HG03159 (cell line): Measurements from ENCODE around the gene FEZF2.

Experiments
- ATAC-seq: cut with Tn5 transposase; IDR thresholded peaks from one replicate; pipeline ENCODE4 v1.9.1; 2021; ENCODE audit warnings: mild to moderate bottlenecking, moderate library complexity; ENCODE audit not compliant: unreplicated experiment

Gene FEZF2

DNA sequence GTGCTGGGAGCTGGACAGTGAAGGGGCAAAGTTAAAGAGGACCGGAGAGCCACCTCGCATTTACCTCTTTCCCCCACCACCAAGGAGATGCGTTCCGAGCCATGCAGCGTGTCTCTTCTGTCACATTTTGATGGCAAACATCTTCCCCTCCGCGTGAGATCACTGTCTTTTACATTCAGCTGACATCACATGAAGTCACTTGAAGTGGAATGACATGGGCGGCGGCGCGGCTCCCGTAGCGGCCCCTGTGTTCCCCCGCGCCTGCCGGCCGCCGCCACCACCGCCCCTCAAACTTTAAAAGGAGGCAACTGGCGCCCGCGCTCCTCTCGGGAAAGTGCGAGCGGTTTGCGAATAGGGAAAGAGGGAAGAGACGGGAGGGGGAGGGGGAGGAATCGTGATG lies at the start of gene FEZF2:
Gene FEZF2, minus strand, starts transcription at position 336 of the 400 bp plus-strand sequence. CDS start 682 bp downstream, outside the sequence.
- no peak for ATAC-seq

- ATAC-seq: no peak
These were observed 47.9 kb upstream of the FEZF2 start for GRCh38 chr3:62421207-62421606.

DNA sequence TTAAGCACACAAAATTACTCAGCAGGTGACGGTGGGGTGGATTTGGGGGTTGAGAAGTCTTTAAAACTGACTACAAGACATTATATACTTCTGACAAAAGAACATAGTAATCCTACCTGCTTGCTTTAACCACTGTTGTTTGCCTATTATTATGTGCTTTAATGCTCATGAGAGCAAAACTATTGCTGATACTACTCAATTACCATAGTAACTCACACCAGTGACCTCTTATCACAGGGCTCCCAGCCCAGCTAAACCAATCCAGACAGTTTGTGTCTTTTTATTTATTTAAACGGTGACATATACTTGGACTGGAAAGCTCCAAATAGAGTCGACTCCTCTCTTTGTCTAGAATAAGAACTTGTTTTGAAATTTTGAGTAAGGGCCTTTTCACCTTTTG lies 42.8 kb upstream of the FEZF2 start:
- no peak for ATAC-seq

DNA sequence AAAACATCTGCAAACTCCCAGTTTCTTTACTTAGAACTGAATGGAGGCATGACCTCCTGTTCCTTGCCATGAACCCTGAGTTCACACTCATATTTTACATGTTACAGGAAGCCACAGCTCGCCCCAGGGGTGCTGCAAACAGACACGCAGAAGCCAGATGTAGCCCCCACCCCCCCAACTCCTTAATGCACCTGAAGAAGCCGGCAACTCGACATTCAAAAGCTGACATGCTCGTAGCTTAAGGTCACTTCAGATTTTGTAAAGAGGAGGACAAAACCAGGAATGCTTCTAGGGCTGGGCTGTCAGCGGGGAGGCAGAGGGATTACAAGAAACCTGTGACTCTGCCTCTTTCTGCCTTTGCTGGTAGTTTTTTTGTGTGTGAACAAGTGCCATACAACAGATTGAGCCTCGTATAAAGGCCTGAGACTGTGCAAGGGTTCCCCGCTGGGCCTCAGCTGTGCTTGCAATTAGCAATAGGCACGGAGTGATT lies 42.0 kb upstream of the FEZF2 start:
- ATAC-seq: no peak

DNA sequence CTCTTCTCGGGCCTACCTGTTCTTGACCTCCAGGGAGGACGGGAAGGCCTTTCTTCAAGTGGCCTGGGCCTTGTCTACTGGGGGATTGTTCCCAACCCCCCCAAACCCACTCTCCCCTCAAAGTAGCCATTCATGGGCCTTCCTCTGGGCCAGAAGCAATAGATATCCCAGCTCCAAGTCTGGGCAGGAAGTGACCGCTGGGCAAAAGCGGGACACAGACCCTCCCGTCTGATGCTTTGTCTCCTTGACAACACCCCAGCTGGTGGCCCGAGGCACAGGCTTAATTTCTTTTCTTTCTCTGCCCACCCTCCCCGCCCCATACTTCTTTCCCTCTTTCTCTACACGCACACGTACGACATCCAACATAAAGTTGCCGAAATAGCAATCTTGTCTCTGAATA lies 41.4 kb upstream of the FEZF2 start:
- no peak for ATAC-seq

GRCh38 chr3:62413687-62414086 lies 40.3 kb upstream of the FEZF2 start:
- ATAC-seq: no peak

DNA sequence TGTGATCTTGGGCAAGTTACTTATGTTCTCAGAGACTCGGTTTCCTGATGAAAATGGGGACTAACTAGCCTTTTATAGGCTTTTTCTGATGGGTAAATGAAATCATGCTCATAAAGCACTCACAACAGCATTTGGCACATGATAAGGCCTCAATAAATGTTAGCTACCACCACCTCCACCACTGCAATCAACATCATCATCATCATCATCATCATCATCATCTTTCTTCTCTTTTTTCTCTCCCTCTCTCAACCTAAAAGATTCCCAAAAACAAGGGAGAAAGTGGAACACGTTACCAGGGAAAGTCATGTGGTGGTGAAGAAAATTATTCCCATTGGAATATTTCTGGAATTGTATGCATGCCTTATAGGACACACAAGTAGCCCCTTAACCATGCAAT lies 33.6 kb upstream of the FEZF2 start:
- ATAC-seq: no peak

DNA sequence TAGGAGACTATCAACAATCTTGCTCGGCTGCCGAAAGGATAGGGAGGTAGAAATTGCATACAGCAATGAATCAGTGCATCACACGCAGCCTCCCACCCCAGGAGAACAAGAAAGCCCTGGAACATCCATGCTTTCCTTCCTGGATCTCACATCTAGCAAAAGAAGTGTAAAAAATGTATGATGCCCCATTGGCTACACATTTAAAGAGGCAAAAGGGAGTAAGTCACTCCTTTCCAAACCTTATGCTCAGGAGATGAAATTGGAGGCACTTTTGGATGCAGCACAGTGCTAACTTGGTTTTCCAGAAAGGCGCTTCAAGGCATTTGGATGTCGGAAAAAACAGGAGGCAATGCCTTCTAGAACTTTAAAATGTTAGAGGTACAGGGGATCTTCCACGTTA lies 32.2 kb upstream of the FEZF2 start:
- no peak for ATAC-seq

- ATAC-seq: no peak
These were observed 31.8 kb upstream of the FEZF2 start for GRCh38 chr3:62405135-62405534.

GRCh38 chr3:62404321-62404720 lies 31.0 kb upstream of the FEZF2 start:
- ATAC-seq: no peak

DNA sequence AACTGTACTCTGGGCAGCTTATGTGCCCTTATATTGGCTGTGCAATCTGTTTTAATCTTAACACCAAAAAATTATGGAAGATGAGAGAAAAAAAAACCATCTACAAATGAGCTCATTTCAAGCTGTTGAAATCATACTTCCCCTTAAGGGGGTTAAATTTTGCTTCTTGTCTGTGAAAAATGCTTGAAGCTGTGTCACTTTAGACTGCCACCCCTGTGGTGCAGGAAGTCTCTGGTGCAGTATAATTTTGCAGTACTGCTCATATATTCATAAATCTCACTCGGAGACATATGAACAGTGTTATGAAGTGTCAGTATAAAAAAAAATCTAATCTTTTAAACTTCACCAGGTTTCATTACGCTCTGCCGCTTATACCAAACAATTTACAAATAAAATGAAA lies 30.4 kb upstream of the FEZF2 start:
- ATAC-seq: no peak

- ATAC-seq: no peak
These were observed 19.4 kb upstream of the FEZF2 start for GRCh38 chr3:62392626-62393292.

DNA sequence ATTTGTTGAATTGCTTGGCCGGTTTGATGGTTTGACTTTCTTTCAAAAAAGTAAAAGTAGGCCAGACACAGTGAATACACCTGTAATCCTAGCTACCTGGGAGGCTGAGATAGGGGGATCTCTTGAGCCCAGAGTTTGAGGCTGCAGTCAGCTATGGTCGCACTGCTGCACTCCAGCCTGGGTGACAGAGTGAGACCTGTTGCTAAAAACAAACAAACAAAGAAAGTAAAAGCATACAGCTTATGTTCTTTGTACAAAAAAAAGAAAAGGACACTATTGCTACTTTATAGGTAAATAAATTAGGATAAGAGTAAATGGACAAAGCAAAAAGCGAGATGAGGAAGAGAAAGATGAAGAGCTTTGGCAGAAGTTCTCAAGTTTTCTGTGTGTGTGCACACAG lies 13.9 kb upstream of the FEZF2 start:
- ATAC-seq: no peak

DNA sequence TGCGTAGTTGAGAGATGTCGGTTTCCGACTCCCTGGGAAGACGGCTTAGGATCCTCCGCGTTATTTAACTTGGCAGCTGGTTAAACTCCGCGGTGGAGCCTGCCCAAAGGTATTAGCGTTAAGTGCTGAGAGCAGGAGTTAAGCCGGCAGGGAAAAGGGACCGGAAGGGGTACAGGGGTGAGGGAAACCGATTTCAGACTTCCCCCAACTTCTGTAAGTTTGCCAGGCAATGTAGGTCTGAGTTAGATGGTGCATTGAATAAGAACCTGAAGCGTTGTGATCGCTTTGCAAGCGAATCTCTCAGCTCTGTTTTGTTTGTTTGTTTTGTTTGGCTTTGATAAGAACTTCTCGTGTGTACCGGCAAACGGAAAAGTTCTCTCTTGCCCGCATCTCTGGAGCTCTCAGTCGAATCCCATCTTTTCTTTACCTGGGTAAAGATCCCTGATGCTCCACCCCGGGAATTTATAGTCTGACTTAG lies 6.0 kb upstream of the FEZF2 start:
- no peak for ATAC-seq

DNA sequence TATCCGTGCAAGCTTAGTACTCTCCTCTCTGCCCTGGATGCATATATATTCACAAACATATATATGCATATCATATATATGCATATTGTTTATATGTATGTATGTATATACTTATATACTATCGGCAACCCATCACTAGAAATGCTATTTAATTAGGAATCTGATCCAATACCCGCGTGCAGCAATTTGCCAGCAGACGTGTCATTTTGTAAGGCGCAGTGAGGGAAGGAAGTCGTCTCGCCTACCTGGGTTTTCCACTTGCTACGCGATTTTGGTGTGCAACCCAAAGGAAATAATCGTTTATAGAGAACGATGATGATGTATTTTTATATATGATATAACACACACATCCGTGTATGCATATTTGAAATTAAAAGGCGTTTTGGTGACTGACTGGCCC lies 5.6 kb upstream of the FEZF2 start:
- no peak for ATAC-seq

- no peak for ATAC-seq
These were observed 5.0 kb upstream of the FEZF2 start for GRCh38 chr3:62378311-62378789.

GRCh38 chr3:62376906-62377877 lies 3.8 kb upstream of the FEZF2 start:
- no peak for ATAC-seq

- no peak for ATAC-seq
These were observed 3.0 kb upstream of the FEZF2 start for GRCh38 chr3:62376454-62376720.

DNA sequence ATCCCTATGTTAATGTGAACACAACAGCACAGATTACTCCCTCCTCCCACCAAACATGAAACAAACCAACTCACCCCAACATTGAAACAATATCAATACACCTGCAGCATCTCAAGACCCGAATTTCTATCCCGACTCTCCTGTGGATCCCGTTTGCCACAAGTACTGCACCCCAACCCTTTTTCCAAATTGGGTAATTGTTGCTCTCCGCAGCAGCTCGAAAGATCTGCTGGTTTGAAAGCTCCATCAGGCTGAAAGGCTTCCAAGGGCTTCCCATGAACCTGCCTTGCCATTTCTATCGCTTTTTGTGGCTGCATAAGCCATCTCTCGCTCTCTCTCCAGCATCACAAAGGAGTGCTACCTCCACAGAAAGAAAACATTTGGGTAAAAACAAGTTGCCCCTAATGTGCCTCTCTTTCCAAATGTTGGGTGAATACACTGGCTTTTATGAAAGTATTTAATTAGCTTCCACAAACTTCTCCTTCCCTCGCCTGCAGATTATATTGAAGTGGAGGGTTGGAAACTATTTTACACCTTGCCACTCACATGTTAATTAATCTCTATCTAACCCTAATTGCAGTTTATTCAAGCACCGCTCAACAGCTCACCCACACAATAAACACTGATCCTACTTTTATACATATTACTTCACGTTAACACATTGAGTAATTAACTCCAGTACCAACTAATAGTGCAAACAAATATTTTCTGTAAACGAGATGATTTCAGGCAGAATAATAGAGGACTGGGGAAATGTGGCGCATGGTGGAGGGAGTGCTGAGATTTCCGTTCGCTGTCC lies 2.5 kb upstream of the FEZF2 start:
- no peak for ATAC-seq

- ATAC-seq: no peak
These were observed 1.2 kb upstream of the FEZF2 start for GRCh38 chr3:62374341-62375218.
